HL-60 (cell line): ENCODE measurements around the gene C11orf42.

Experiments used
- DNase-seq, 2 experiments: peaks; one replicate each; pipeline ENCODE4 v3.0.0-alpha.2; 2010 to 2020; ENCODE audit warnings: low read depth in 1 of 2, low spot score in 1 of 2
- H3K27ac ChIP-seq: fragments of 250-450 bp; sonication (Bioruptor Pico); replicated peaks from 2 replicates; pipeline ENCODE4 v1.5.1; 2020; ENCODE audit warnings: mild to moderate bottlenecking, moderate library complexity
- H3K27me3 ChIP-seq: fragments of 250-450 bp; sonication (Bioruptor Pico); 2 replicates; pipeline ENCODE4 v1.5.1; 2021; ENCODE audit warnings: mild to moderate bottlenecking, moderate library complexity; ENCODE audit not compliant: insufficient read depth, poor library complexity, severe bottlenecking
- H3K4me3 ChIP-seq: replicated peaks from 2 replicates; pipeline ENCODE4 v1.5.1; 2011; ENCODE audit warnings: mild to moderate bottlenecking, control low read depth, low read length; ENCODE audit not compliant: insufficient read depth
- CTCF ChIP-seq: IDR thresholded peaks from one replicate; pipeline ENCODE4 v1.5.1; 2011; ENCODE audit warnings: low read length, control low read depth, inconsistent platforms; ENCODE audit not compliant: insufficient read depth
- GABPA ChIP-seq: IDR thresholded peaks from 2 replicates; pipeline ENCODE4 v1.6.1; 2012; ENCODE audit warnings: low read depth
- POLR2AphosphoS5 ChIP-seq: IDR thresholded peaks from 2 replicates; pipeline ENCODE4 v1.6.1; 2012; ENCODE audit warnings: low read depth
- REST ChIP-seq: IDR thresholded peaks from 2 replicates; pipeline ENCODE4 v1.6.1; 2012; ENCODE audit warnings: low read depth; ENCODE audit not compliant: insufficient replicate concordance
- SPI1 ChIP-seq: IDR thresholded peaks from 2 replicates; pipeline ENCODE4 v1.6.1; 2012; ENCODE audit warnings: low read depth, mild to moderate bottlenecking, borderline replicate concordance

Gene C11orf42

GRCh38 chr11:6201481-6201880 is 3.9 kb upstream of the C11orf42 start:
- Histone ChIP-seq H3K27me3 (no peaks in the 10 kb centered on the region), H3K27ac (peak overlapping the region; percentile 92), H3K4me3 (no peak overlapping the region)
- DNase-seq, result peak; percentile 51 to 78
- no peak for TF ChIP-seq POLR2AphosphoS5
- TF ChIP-seq GABPA, result no peak
- no peak for TF ChIP-seq CTCF
- TF ChIP-seq SPI1, result no peak
- no peak for TF ChIP-seq REST

DNA sequence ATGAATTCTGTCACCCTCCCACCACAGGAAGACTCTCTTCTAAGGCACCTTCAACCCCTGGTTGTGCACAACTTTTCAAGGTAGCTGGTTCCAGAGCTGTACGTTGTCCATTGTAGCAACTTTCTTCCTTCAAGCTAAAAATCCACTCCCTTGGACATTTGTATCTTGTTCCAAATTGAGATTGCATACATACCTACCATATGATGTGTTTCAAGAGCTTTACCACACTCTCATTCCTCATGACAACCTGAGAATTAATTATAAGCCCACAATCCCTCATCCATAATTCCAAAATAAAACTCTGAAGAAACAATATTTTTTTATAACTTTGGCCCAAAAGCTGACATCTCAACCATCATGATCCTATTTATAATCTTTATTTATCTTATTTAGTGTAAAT is 3.3 kb upstream of the C11orf42 start:
- H3K4me3 ChIP-seq, result no peak overlapping the region
- no peak for DNase-seq
- peak overlapping the region; percentile 92 for H3K27ac ChIP-seq
- TF ChIP-seq SPI1, result no peak
- no peak for TF ChIP-seq GABPA
- TF ChIP-seq POLR2AphosphoS5, result no peak
- no peak for TF ChIP-seq CTCF
- no peak for TF ChIP-seq REST
- no peaks in the 10 kb centered on the region for H3K27me3 ChIP-seq

DNA sequence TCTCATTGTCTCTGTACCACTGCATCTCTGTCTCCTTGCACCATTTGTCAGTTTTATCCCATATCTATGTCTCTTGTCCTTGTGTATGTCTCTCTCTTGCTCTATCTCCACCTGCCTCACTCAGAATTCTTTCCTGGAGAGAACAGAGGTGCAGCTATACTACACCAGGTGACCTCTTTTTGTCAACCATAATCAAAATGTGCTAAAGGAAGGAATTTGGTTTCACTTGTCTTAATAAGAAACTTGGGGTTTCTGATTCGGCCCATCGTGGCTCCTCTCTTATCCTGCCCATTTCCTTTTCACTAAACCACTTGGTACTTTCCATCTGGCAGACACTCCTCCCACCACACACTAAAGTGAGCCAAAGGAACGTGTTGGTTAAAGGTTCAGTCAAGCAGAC is 2.0 kb upstream of the C11orf42 start:
- Histone ChIP-seq H3K27ac (peak overlapping the region; percentile 92), H3K4me3 (no peak overlapping the region), H3K27me3 (no peaks in the 10 kb centered on the region)
- no peak for DNase-seq
- TF ChIP-seq CTCF, result no peak

DNA sequence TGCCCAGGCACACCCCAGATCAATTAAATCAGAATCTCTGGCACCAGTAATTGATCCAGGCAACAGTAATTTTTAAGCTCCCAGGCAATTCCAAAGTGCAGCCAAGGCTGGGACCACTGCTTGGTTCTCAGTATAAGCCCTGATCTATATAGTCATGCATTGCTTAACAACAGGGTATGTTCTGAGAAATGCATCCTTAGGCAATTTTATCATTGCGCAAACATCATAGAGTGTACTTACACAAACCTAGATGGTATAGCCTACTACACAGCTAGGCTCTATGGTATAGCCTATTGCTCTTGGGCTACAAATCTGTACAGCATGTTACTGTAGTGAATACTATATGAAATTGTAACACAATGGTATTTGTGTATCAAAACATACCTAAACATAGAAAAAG is 651 bp upstream of the C11orf42 start:
- peak overlapping the region; percentile 92 for H3K27ac ChIP-seq
- no peaks in the 10 kb centered on the region for H3K27me3 ChIP-seq
- peak; percentile 87 to 94 for DNase-seq
- no peak for TF ChIP-seq REST
- TF ChIP-seq SPI1, result no peak
- TF ChIP-seq CTCF, result no peak
- TF ChIP-seq GABPA, result no peak
- no peak for TF ChIP-seq POLR2AphosphoS5
- no peak overlapping the region for H3K4me3 ChIP-seq
